NB4 (cell line): ENCODE data around the gene SPOCK2.

ENCODE experiments used
- CTCF ChIP-seq: IDR thresholded peaks from one replicate; pipeline ENCODE4 v1.5.1; 2012; ENCODE audit warnings: low read depth, low read length
- MAX ChIP-seq: IDR thresholded peaks from 2 replicates; pipeline ENCODE4 v1.6.1; 2011; ENCODE audit warnings: low read depth, low read length
- POLR2A ChIP-seq: IDR thresholded peaks from 2 replicates; pipeline ENCODE4 v1.6.1; 2011; ENCODE audit warnings: mild to moderate bottlenecking; ENCODE audit not compliant: insufficient read length; ENCODE audit errors: extremely low read depth

- TF ChIP-seq CTCF (no peak), MAX (no peak), POLR2A (no peak)
Measured at GRCh38 chr10:72010234-72010973, 77.9 kb downstream of the SPOCK2 start.
